Endothelial cell of umbilical vein (primary cell): ENCODE measurements around the gene SEMA5A. TPM values are rescaled to one million over a fixed set of nuclear protein-coding genes. Genes with fewer than 3 reads are reported as not detected.

Experiments used
- BruUV-seq: library from RNA; stranded (reverse); fragments of 400-500 nt; replicated peaks from 2 replicates; lab custom pipeline; 2021; lab: Mats Ljungman, UMichigan
- CTCF ChIA-PET: fragments of 300-600, 350-600 bp; sonication (Branson Sonifier 250); formaldehyde crosslinking; loops from one replicate; lab custom pipeline; 2021; ENCODE audit warnings: antibody characterized with exemption, inconsistent platforms; lab: Charles Lee
- POLR2A ChIA-PET: fragments of 300-600, 350-600 bp; sonication (Branson Sonifier 250); formaldehyde crosslinking; loops from one replicate; lab custom pipeline; 2021; ENCODE audit warnings: antibody characterized with exemption, inconsistent platforms; lab: Charles Lee
- DNase-seq: peaks from one replicate; pipeline ENCODE4 v3.0.0-alpha.2; 2011; ENCODE audit warnings: low read depth, low spot score
- FAIRE-seq: peaks from 2 replicates; lab custom pipeline; 2011; peaks lifted over from hg19 to GRCh38; lab: Jason Lieb, UNC
- H2AFZ ChIP-seq: 2 replicates; pipeline ENCODE4 v1.6.0; 2012; ENCODE audit warnings: low read depth, low read length, control low read depth, inconsistent platforms
- H3K27ac ChIP-seq: 2 replicates; pipeline ENCODE4 v1.5.1; 2011; ENCODE audit warnings: low read depth, mild to moderate bottlenecking, control low read depth, low read length, moderate library complexity; ENCODE audit not compliant: insufficient read depth
- H3K27me3 ChIP-seq, 2 experiments: 2 replicates each; pipeline versions ENCODE4 v1.6.0 to v1.6.1; 2011; ENCODE audit warnings: low read length in 2 of 2, mixed read lengths in 1 of 2; ENCODE audit not compliant: control insufficient read depth in 2 of 2, insufficient read depth in 2 of 2
- H3K36me3 ChIP-seq, 2 experiments: 2 replicates in 1 of 2; 3 replicates in 1 of 2; pipeline ENCODE4 v1.5.1; 2011; ENCODE audit warnings: low read length in 2 of 2, mild to moderate bottlenecking in 1 of 2, moderate library complexity in 1 of 2; ENCODE audit not compliant: control insufficient read depth in 2 of 2, insufficient read depth in 2 of 2; ENCODE audit errors: extremely low read depth in 1 of 2
- H3K4me1 ChIP-seq: 3 replicates; pipeline ENCODE4 v1.5.1; 2011; ENCODE audit warnings: mild to moderate bottlenecking, low read length; ENCODE audit not compliant: control insufficient read depth, insufficient read depth; ENCODE audit errors: extremely low read depth
- H3K4me2 ChIP-seq: 2 replicates; pipeline ENCODE4 v1.6.1; 2011; ENCODE audit warnings: low read length, control low read depth, mixed read lengths; ENCODE audit not compliant: insufficient read depth
- H3K4me3 ChIP-seq, 3 experiments: fragments of 200-600 bp in 1 of 3; sonication (generic), shearing (Covaris generic) in 1 of 3; replicated peaks in 1 of 3; 2 replicates each; pipeline ENCODE4 v1.5.1; 2011 to 2016; ENCODE audit warnings: control low read depth in 3 of 3, low read length in 3 of 3, mild to moderate bottlenecking in 2 of 3, inconsistent platforms in 1 of 3, low read depth in 1 of 3, moderate library complexity in 1 of 3; ENCODE audit not compliant: insufficient read depth in 1 of 3
- H3K79me2 ChIP-seq: 2 replicates; pipeline ENCODE4 v1.6.0; 2012; ENCODE audit warnings: low read length, inconsistent platforms; ENCODE audit not compliant: control insufficient read depth, insufficient read depth
- H3K9ac ChIP-seq: replicated peaks from 2 replicates; pipeline ENCODE3; 2011; ENCODE audit warnings: low read length, control low read depth; ENCODE audit not compliant: insufficient read depth; ENCODE audit errors: extremely low read depth
- H3K9me1 ChIP-seq: replicated peaks from 3 replicates; pipeline ENCODE4 v1.6.0; 2011; ENCODE audit warnings: mild to moderate bottlenecking, low read length; ENCODE audit not compliant: control insufficient read depth, insufficient read depth; ENCODE audit errors: extremely low read depth
- H3K9me3 ChIP-seq: replicated peaks from 2 replicates; pipeline ENCODE4 v1.5.1; 2012; ENCODE audit warnings: low read length, inconsistent platforms; ENCODE audit not compliant: control insufficient read depth, insufficient read depth
- H4K20me1 ChIP-seq: replicated peaks from 2 replicates; pipeline ENCODE3; 2011; ENCODE audit warnings: mild to moderate bottlenecking, low read length; ENCODE audit not compliant: control insufficient read depth, insufficient read depth; ENCODE audit errors: extremely low read depth
- EZH2 ChIP-seq: IDR thresholded peaks from 2 replicates; pipeline ENCODE4 v1.6.1; 2012; ENCODE audit warnings: borderline replicate concordance, low read depth, mild to moderate bottlenecking, moderate library complexity, low read length, inconsistent platforms; ENCODE audit not compliant: severe bottlenecking
- FOS ChIP-seq: IDR thresholded peaks from 2 replicates; pipeline ENCODE4 v1.6.1; 2011; ENCODE audit warnings: mild to moderate bottlenecking, low read length, moderate library complexity, borderline replicate concordance; ENCODE audit not compliant: insufficient read depth
- MYC ChIP-seq: IDR thresholded peaks from one replicate; pipeline ENCODE4 v1.6.1; 2011; ENCODE audit warnings: mild to moderate bottlenecking, low read depth, low read length
- POLR2A ChIP-seq: IDR thresholded peaks from 2 replicates; pipeline ENCODE4 v1.6.1; 2012; ENCODE audit warnings: low read depth, mild to moderate bottlenecking, control low read depth, low read length
- dilution Hi-C: fragments of 300-500 bp; cut with MboI; formaldehyde crosslinking; loops from one replicate; pipeline ENCODE4 v1.15.0; 2019; ENCODE audit warnings: low sequenced_read_pairs; ENCODE audit not compliant: extremely low pct_ligation_motif_present
- intact Hi-C: fragments of 100-400 bp; cut with micrococcal nuclease; formaldehyde crosslinking; loops from one replicate; pipeline ENCODE4 v1.10.0; 2022
- polyA plus RNA-seq, 4 experiments: library from polyadenylated mRNA; depleted of rRNA in 3 of 4; stranded (reverse) in 3 of 4; unstranded in 1 of 4; fragments of >200 nt; gene quantifications; 2 replicates each; pipeline versions ENCODE4 v1.2.1 to v1.2.3, GENCODE V29; 2011 to 2012; ENCODE audit warnings: missing spikeins in 1 of 4
- total RNA-seq: library from RNA; stranded (reverse); gene quantifications from 2 replicates; pipeline ENCODE4 v1.2.3, GENCODE V29; 2021
- TF ChIP-seq, protein P1 (sequence below), 2 donors: IDR thresholded peaks; 1 replicate in 1 of 2; 2 replicates in 1 of 2; pipeline ENCODE4 v1.5.1; 2011; ENCODE audit warnings: low read length in 2 of 2, mild to moderate bottlenecking in 2 of 2, moderate library complexity in 2 of 2, control low read depth in 1 of 2, inconsistent platforms in 1 of 2, low read depth in 1 of 2; ENCODE audit not compliant: insufficient read depth in 1 of 2; ENCODE audit errors: extremely low read depth in 1 of 2

SEMA5A gene
- total and polyA plus RNA-seq, 2 donors (not counting 3 experiments of a cell fraction or from before 2014, with no cell fraction given) = 0.04 to 0.06 TPM

DNA sequence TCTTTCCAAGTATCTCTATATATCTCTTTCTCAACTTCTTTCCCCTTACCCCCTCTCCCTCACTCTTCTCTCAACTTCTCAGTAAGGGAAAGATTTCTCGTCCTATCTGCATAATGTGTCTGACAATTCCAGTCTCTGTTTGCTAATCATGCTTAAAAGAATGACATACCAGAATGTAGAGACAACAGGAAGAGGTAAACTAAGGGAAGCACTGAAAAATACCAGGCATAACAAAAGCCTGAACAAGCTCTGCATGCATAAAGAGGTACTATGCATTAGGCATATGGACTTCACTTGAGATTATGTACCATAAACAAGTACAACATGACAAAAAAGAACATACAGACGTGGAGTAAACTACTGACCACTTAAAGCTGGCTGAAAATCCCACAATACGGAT, 62.6 kb downstream of the SEMA5A start:
- TF ChIP-seq EZH2 (no peak), POLR2A (no peak), FOS (no peak), MYC (no peak)
- TF ChIP-seq, protein P1, sequence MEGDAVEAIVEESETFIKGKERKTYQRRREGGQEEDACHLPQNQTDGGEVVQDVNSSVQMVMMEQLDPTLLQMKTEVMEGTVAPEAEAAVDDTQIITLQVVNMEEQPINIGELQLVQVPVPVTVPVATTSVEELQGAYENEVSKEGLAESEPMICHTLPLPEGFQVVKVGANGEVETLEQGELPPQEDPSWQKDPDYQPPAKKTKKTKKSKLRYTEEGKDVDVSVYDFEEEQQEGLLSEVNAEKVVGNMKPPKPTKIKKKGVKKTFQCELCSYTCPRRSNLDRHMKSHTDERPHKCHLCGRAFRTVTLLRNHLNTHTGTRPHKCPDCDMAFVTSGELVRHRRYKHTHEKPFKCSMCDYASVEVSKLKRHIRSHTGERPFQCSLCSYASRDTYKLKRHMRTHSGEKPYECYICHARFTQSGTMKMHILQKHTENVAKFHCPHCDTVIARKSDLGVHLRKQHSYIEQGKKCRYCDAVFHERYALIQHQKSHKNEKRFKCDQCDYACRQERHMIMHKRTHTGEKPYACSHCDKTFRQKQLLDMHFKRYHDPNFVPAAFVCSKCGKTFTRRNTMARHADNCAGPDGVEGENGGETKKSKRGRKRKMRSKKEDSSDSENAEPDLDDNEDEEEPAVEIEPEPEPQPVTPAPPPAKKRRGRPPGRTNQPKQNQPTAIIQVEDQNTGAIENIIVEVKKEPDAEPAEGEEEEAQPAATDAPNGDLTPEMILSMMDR (IDR thresholded peaks at IDR 0.05; ENCODE audit: extremely low read depth in 1 of 2, insufficient read depth in 1 of 2, low read depth in 1 of 2, low read length in 2 of 2) = no peak
- CTCF ChIA-PET = no interaction called here
- H2AFZ ChIP-seq = no peak overlapping the region
- no peaks in the 10 kb centered on the region for H3K4me1 ChIP-seq
- no peaks in the 10 kb centered on the region for H3K36me3 ChIP-seq
- H3K9ac ChIP-seq = no peak overlapping the region
- FAIRE-seq (no peak), DNase-seq (no peak)
- no peak overlapping the region for H3K4me2 ChIP-seq
- POLR2A ChIA-PET = no interaction called here
- H3K27me3 ChIP-seq = no peaks in the 10 kb centered on the region
- no peaks in the 10 kb centered on the region for H4K20me1 ChIP-seq
- no peaks in the 10 kb centered on the region for H3K79me2 ChIP-seq
- no peaks in the 10 kb centered on the region for H3K9me1 ChIP-seq
- H3K9me3 ChIP-seq = no peaks in the 10 kb centered on the region
- H3K27ac ChIP-seq = no peak overlapping the region
- intact Hi-C loops = no loop called here
- no TSS peak for BruUV-seq
- H3K4me3 ChIP-seq = no peak overlapping the region
- dilution Hi-C loops = no loop called here

DNA sequence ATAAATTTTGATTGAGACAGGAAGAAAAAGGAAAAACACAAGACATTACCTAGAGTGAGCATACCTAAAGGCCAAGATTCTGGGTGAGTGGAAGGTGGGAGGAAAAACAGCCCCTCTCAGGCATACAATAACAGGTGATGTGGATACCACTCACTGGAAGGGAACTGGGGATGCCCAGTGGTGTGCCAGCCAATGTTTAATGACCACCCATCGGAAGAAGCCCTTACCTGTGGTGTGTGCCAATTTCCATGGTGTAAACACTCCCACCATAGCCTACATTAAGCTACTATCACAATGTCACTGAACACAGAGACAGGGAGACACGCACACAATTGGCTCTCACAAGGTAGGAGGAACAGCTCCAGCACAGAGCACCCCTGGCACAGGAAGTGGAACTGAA, 63.5 kb downstream of the SEMA5A start:
- Histone ChIP-seq H3K9ac (no peak overlapping the region), H3K4me1 (no peaks in the 10 kb centered on the region), H3K9me3 (no peaks in the 10 kb centered on the region), H3K4me2 (no peak overlapping the region), H3K27ac (no peak overlapping the region), H2AFZ (no peak overlapping the region), H3K27me3 (no peaks in the 10 kb centered on the region), H3K36me3 (no peaks in the 10 kb centered on the region), H3K9me1 (no peaks in the 10 kb centered on the region), H4K20me1 (no peaks in the 10 kb centered on the region), H3K4me3 (no peak overlapping the region), H3K79me2 (no peaks in the 10 kb centered on the region)
- ChIA-PET CTCF (no interaction called here), POLR2A (no interaction called here)
- dilution Hi-C loops (no loop called here), intact Hi-C loops (no loop called here)
- DNase-seq (no peak), FAIRE-seq (no peak)
- BruUV-seq = no TSS peak
- TF ChIP-seq FOS = no peak
